SK-N-MC (cell line): ENCODE data around the gene GPR89B.
A peak's percentile ranks its signal among the peaks of the same experiment; 100 is the strongest.
"Not testable (repeated sequence)": the region's sequence is repeated elsewhere in the genome, so short reads cannot be mapped to it uniquely, and the experiment has no call there.

ENCODE experiments used
- DNase-seq: peaks from one replicate; pipeline ENCODE4 v3.0.0-alpha.2; 2011; ENCODE audit warnings: low read depth, low spot score
- H3K27ac ChIP-seq: fragments of 200-600 bp; sonication (generic); 2 replicates; pipeline ENCODE4 v1.5.1; 2016; ENCODE audit warnings: mixed run types
- H3K36me3 ChIP-seq: fragments of 200-600 bp; sonication (generic); 2 replicates; pipeline ENCODE4 v1.6.1; 2017; ENCODE audit warnings: antibody characterized with exemption, low read length, mixed read lengths; ENCODE audit not compliant: insufficient read depth
- H3K4me3 ChIP-seq: fragments of 200-600 bp; sonication (generic); 2 replicates; pipeline ENCODE4 v1.5.1; 2016
- H3K9ac ChIP-seq: fragments of 200-600 bp; sonication (generic); 2 replicates; pipeline ENCODE4 v1.8.0; 2017; ENCODE audit warnings: mixed run types, mixed read lengths; ENCODE audit not compliant: insufficient read length
- H3K9me3 ChIP-seq: fragments of 200-600 bp; sonication (generic); 2 replicates; pipeline ENCODE4 v1.6.1; 2017; ENCODE audit warnings: low read depth, mild to moderate bottlenecking, antibody characterized with exemption, low read length, moderate library complexity, mixed read lengths
- EZH2 ChIP-seq: fragments of 200-600 bp; sonication (generic); IDR thresholded peaks from one replicate; pipeline ENCODE4 v1.6.1; 2017; ENCODE audit warnings: antibody characterized with exemption
- FOXP2 ChIP-seq: optimal IDR thresholded peaks from 2 replicates; pipeline ENCODE3; 2011; ENCODE audit warnings: mild to moderate bottlenecking, moderate library complexity; ENCODE audit not compliant: insufficient read depth; ENCODE audit errors: extremely low read length, control extremely low read depth
- POLR2AphosphoS5 ChIP-seq: IDR thresholded peaks from 2 replicates; pipeline ENCODE4 v1.6.1; 2012; ENCODE audit warnings: mild to moderate bottlenecking, low read depth, low read length, borderline replicate concordance

The GPR89B gene

DNA sequence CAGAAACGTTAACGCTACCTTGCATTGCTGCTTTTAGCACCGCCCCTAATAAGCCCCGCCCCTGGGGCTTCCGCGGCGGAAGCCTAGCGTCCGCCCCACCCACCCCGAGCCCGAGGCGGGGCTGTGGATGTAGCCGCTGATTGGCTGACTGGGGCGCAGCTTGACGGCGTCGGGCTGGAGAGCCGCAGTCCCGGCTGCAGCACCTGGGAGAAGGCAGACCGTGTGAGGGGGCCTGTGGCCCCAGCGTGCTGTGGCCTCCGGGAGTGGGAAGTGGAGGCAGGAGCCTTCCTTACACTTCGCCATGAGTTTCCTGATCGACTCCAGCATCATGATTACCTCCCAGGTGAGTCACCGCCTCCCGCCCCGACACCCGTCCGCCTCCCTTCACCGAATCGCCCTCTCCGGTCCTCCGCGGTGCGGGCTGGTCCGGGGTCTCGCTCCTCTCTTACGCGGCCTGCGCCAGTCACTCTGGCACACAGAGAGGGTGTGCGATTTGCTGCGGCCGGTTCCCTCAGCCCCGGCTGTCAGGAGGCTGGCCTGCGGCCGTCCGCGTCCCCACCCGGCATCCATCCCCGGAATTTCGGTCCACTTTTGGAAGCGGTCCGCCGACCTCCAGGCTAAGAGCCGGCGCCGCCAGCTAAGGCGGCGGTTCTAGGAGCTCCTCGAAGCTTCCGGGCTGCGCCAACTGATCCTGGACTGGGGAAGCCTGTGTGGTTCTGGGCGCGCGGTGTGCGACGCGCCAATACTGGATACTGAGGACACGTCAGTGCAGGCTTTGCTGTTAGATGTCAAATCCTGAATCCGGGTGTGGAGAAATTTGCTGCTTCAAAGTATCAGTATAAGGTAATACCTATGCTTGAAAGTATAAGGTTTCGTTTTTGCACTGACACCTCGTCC lies at the start of gene GPR89B:
Gene GPR89B (plus strand): TSS at position 185 of the 897 bp plus-strand sequence. CDS start 117 bp downstream, at position 302.
- H3K9me3 ChIP-seq, H3K27ac ChIP-seq, DNase-seq, H3K36me3 ChIP-seq: not testable (repeated sequence)
- H3K9ac ChIP-seq = peak within 1 kb of the TSS; percentile 65
- peak; percentile 87 for TF ChIP-seq POLR2AphosphoS5
- peak within 1 kb of the TSS; percentile 82 for H3K4me3 ChIP-seq

- no peak for TF ChIP-seq POLR2AphosphoS5
- no peak for TF ChIP-seq EZH2
- no peak for TF ChIP-seq FOXP2
- H3K4me3 ChIP-seq = no peak overlapping the region
- no peak overlapping the region for H3K27ac ChIP-seq
- H3K9me3 ChIP-seq = no peaks in the 10 kb centered on the region
- H3K36me3 ChIP-seq = no peaks in the 10 kb centered on the region
- DNase-seq = no peak
- no peak overlapping the region for H3K9ac ChIP-seq
These were observed 48.3 kb upstream of the GPR89B start for GRCh38 chr1:147879911-147880310.

- DNase-seq = no peak
- H3K36me3 ChIP-seq = no peaks in the 10 kb centered on the region
- H3K9me3 ChIP-seq = no peaks in the 10 kb centered on the region
- TF ChIP-seq FOXP2 (no peak), EZH2 (no peak), POLR2AphosphoS5 (no peak)
- no peak overlapping the region for H3K27ac ChIP-seq
- no peak overlapping the region for H3K4me3 ChIP-seq
- H3K9ac ChIP-seq = no peak overlapping the region
These were observed 45.7 kb upstream of the GPR89B start for GRCh38 chr1:147882535-147882934.

- no peak overlapping the region for H3K9ac ChIP-seq
- TF ChIP-seq FOXP2 (no peak), POLR2AphosphoS5 (no peak), EZH2 (no peak)
- no peak for DNase-seq
- H3K4me3 ChIP-seq = no peak overlapping the region
- no peaks in the 10 kb centered on the region for H3K9me3 ChIP-seq
- no peaks in the 10 kb centered on the region for H3K36me3 ChIP-seq
- no peak overlapping the region for H3K27ac ChIP-seq
These were observed 37.9 kb upstream of the GPR89B start for GRCh38 chr1:147890177-147890790.

GRCh38 chr1:147891088-147891487 lies 37.1 kb upstream of the GPR89B start:
- DNase-seq = no peak
- Histone ChIP-seq H3K9ac (no peak overlapping the region), H3K9me3 (no peaks in the 10 kb centered on the region), H3K36me3 (no peaks in the 10 kb centered on the region), H3K27ac (no peak overlapping the region), H3K4me3 (no peak overlapping the region)
- TF ChIP-seq EZH2 (no peak), FOXP2 (no peak), POLR2AphosphoS5 (no peak)

DNA sequence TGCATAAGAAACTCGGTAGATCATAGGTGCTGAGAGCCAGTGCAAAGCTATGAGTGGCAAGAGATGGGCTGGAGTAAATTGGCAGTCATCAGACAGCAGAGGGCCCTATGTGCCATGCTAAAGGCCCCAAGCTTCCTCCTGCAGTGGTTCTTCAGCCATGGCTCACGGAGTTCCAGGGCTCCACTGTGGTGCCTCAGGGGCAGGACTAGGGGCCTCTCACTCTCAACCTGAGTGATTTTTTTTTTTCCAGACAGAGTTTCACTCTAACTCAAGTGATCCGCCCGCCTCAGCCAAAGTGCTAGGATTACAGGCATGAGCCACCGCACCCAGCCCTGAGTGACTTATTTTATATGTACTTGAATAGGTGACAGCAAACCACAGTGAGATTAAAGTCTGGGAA lies 36.0 kb upstream of the GPR89B start:
- Histone ChIP-seq H3K36me3 (no peaks in the 10 kb centered on the region), H3K4me3 (no peak overlapping the region), H3K9ac (no peak overlapping the region), H3K27ac (no peak overlapping the region), H3K9me3 (no peaks in the 10 kb centered on the region)
- TF ChIP-seq FOXP2 (no peak), EZH2 (no peak), POLR2AphosphoS5 (no peak)
- DNase-seq = no peak

DNA sequence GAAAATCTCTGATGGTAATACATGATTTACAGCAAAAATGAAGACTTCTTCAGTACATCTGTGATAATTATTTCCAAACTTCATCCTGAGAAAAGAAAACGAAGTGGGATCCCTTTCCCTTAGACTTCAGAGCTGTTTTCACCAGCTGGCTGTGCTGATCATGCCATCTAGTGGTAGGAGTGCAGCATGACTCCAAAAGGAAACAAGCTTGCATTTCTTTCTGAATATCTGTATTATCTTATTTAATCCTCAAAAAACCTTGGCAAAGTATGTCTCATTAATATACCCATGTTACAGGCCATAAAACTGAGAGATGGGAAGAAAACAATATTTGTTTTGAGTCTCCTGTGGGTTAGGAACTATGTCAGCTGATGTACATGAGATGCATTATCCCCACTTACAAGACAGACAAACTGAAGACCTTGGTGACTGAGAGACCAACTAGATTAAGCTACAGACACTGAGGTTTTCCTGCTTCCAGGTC lies 35.4 kb upstream of the GPR89B start:
- H3K4me3 ChIP-seq = no peak overlapping the region
- H3K9me3 ChIP-seq = no peaks in the 10 kb centered on the region
- H3K27ac ChIP-seq = no peak overlapping the region
- no peak overlapping the region for H3K9ac ChIP-seq
- no peak for DNase-seq
- TF ChIP-seq FOXP2 = no peak
- no peaks in the 10 kb centered on the region for H3K36me3 ChIP-seq

DNA sequence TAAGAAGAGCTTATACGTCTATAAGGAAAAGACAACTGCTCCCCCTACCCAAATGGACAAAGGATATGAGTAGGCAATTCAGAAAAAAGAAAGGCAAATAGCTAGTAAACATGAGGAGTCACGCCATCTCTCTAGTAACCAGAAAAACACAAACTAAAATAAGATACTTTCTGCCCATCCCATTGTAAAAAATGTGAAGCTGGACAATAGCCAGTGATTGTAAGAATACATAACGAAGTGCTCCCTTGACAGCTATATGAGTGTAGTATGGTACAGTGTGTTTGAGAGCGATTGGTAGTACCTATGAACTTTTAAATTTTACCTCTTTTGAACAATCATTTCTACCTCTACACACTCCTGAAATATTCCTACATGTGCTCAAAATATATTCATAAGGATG lies 33.1 kb upstream of the GPR89B start:
- no peak overlapping the region for H3K9ac ChIP-seq
- TF ChIP-seq FOXP2 = no peak
- TF ChIP-seq EZH2 = no peak
- TF ChIP-seq POLR2AphosphoS5 = no peak
- H3K36me3 ChIP-seq = no peaks in the 10 kb centered on the region
- no peak overlapping the region for H3K27ac ChIP-seq
- H3K4me3 ChIP-seq = no peak overlapping the region
- DNase-seq = no peak
- no peaks in the 10 kb centered on the region for H3K9me3 ChIP-seq
